ENCODE data around the gene AGAP1.

AGAP1 gene

DNA sequence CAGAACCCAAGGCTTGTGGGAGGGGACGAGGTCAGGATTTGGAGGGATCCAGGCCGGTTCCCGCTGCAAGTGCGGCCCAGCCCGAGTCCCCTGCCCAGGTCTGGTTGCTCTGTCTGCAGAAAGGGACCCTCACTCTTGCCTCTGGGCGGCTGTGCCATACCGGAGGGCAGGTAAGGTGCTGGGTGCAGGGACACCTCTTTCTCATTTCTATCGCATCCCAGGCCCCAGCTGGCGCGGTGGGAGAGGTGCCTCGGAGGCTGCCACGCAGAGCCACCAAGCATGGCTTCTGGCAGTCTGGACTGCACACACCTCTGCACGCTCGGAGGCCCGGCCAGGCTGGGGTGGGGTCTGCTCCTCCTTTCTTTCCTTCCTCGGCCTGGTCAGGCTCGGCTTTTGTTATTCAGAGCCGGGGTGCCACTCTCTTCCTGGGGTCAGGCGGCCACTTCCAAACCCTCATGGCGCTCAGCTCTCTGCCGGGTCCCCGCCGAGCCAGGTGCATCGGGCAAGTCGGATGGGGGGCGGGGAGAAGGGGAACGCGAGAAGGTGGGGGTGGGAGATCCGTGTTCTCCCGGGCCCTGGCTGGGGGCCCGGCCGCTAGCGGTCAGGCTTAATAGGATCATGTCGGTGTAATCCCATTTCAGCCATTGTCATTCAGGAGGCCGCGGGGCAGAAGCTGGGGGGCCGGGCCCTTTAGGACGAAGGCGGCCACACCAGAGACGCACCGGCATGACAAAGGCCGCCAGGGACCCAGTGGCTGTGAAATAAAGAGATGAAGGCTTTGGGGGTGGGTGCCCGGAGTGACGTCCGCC, 665.3 kb downstream of the AGAP1 start:
- DNase-seq, result no peak

DNA sequence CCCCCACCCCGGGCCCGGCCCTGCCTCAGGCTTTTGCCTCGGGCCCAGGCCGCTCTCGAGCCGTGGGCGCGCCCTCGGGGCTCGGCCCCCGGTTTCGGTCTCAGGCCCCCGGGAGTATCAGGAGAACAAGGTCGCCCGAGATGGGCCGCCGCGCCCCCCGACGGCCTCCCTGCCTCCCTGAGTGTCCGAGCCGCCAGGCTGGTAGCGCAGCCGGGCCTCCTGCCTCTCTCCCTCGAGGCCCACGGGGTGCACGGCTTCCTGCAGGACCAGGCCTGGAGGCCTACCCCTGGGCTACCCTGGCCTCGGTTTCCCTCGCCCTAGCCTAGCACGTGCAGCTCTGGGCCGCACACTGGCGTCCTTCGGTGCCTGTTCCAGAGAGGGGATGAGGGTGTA, 665.9 kb downstream of the AGAP1 start:
- DNase-seq, result no peak

DNA sequence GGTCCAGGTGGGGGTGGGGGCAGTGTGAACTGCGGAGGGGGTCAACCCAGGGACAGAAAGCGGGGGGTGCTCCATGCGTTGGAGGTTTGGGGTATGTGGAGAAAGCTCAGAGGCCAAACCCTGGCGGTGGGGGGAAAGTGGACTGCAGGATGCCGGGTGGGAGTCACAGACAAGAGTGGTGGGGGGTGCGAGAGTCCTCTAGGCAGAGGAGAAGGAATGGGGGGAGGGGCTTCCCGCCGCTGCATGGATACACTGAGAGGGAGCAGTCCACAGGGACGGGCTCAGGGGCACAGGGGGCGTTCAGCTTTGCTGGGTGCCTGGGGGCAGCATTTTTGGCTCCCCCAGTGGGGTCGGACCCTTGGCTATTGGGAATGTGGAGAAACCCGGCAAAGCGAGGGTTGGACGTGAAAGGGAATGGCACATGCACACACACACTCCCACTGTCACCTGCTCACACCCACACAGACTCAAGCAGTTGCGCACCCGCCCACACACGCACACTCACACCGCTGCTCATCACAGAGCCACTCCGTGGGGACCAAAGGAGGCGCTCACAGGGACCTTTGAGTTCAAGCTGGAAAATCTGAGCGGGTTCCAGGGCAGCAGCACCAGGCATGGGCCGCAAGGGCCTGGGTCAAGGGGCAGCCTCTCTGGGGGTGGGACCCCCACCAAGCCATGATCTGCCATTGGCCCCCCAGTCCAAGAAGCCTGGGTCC, 666.7 kb downstream of the AGAP1 start:
- DNase-seq, result no peak

DNA sequence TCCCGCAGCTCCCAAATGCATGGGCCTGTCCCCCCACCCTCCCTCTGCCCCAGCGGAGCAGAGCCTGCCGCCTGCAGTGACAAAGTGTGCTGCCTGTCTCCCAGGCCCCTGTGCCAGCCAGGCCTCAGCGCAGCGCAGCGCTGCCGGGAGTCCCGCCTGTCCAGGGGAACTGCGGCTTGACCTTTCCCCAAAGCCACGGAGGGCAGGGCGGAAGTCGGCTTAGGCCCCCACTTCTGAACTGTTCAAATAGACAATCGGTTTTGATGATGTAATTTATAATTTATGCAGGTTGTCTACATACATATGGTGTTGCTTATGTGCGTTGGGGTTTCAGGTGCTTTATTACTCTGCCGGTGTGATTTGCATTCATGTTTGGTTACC, 667.2 kb downstream of the AGAP1 start:
- no peak for DNase-seq

DNA sequence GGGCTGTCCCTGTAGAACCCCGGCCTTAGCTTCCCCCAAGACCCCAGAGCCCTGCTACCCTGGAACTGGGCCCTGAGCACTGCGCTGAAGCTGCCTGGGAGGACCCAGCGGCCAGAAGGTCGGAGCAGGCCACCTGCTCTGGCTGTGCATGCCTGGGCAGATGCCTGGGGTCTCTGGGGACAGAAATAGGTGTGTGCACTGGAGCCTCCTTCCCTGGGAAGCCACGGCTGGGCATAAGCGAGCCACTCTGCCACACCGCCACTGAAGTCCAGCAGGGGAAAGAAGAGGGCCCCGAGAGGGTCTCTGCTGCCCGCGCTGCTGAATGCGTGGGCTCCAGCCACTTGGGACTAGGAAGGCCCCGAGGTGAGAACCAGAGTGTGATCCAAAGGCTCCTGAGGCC, 667.7 kb downstream of the AGAP1 start:
- DNase-seq, result no peak

DNA sequence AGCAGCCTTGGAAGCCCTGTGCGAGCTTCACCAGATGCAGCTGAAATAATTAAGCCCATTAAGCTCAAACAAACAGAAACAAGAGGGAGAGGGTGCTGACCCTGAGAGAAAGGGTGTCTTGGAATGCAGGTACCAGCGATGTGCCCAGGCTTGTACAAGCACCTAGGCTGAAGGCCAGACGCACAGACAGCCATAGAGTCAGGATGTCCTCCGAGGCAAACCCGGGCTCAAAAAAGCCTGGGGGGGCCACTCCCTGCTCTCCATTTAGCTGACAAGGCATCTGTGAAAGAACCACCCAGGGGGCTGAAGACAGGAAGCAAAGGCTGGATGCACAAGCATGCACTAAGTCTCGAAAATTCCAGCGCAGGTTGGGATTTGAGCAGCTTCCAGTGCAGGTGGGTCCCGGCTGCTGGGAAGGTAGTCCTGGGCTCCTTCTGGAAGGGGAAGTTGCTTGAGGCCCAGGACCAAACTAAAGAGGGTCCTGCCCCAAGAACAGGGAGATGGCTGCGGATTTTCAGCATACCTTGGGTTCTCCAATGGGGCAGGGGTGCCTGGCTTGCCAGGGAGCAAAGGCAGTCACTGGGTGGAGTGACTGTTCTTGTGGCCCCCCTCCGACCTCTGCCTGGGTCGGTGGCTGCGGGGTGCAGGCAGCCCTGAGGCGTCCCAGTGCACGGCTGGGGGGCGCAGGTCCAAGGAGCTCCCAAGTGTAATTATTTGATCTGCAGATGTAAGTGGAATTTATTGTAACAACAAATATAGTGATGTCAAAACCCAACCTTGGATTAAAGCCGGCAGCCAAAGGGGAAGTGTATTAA, 668.4 kb downstream of the AGAP1 start:
- no peak for DNase-seq

DNA sequence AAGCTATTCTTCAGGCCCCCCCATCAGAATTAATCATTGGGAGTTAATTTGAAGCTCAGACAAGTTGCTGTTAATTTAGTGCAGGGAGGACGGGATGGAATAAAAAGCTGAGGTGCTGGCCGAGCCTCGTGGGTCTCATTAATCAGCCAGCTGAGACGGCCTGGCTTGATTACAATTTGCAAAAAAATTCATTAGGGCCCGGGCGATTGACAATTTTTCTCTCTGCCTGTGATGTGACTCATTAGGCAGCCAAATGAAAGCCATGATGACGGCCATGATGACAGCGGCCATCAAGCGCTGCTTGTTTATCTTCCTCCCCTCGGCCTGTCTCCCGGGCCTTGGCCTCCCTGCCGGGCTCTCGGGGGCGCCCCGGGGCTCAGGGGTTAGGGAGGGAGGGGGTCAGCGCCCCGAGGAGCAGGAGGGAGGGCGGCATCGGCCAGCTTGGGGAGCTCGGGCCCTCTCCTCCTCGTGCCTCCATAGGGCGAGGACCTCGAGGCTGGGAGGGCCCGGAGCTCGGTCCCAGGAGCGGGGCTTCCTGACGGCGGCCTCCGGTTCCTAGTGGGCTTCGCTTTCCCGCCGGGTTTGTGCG, 669.1 kb downstream of the AGAP1 start:
- DNase-seq, result peak; percentile 26

DNA sequence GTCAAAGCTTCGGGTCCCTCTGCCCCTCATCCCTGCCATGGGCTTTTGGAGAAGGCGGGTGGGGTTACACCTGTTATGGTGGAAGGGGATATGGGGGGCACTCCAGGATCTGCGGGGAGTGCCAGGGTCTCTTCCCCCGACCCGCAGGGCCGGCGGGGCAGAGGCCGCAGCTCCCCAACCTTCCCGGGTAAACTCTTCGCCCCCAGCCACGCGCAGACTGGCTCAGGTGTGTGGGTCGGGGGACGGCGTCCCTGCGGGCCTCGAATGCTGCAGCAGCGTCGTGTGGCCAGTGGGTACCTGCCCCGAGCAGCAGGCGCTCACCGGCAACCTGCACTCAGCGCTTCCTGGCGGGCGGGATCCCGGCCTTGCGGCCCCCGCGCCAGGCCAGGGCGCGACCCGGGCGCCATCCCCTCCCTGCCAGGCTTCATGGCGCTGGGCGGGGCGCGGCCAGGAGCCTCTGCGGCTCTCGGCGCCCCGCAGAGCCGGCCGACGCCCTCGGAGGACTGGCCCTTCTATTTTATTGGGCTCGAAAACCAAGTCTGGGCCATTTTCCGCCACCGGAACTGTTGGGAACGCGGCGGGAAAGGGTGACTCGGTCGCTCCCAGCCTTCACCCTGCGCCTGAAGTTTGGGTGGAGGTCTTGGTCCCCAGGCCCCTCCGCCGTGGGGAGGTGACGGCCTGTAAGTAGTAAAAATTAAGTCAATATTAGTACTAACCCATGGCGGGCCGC, 669.8 kb downstream of the AGAP1 start:
- peak; percentile 49 for DNase-seq

DNA sequence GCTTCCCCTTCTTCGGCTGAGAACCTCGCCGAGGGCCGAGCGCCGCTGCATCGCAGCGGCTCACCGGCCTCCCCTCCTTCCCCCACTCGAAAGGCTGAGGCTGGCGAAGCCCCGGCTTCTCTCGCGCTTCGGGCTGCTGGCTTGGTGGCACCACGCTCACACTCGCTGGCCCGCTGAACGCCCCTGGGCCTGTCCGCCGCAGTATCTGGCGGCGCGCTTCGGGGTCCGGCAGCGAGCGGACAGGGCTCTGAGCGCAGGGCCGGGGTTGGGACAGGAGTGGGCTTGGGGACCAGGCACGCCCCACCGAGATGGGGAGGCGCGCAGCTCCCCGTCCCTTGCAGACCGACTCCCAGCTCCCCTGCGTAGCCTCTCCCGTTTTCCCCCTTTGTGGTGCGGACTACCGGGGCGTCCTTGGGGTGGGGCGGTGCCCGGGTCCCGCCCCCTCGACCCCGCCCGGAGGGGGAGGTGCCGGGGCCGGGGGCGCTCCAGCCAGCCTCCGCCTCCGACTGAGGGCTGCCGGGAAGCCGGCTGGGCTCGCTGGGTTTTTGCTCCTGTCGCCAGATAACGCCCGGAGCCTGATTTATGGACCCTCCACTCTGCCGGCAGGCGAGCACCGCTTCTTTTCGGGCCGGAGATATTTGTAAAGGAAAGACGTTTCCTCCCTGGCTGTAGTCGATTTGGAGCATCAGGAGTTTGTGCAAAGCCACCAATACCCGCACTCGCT, 670.5 kb downstream of the AGAP1 start:
- peak; percentile 63 for DNase-seq

DNA sequence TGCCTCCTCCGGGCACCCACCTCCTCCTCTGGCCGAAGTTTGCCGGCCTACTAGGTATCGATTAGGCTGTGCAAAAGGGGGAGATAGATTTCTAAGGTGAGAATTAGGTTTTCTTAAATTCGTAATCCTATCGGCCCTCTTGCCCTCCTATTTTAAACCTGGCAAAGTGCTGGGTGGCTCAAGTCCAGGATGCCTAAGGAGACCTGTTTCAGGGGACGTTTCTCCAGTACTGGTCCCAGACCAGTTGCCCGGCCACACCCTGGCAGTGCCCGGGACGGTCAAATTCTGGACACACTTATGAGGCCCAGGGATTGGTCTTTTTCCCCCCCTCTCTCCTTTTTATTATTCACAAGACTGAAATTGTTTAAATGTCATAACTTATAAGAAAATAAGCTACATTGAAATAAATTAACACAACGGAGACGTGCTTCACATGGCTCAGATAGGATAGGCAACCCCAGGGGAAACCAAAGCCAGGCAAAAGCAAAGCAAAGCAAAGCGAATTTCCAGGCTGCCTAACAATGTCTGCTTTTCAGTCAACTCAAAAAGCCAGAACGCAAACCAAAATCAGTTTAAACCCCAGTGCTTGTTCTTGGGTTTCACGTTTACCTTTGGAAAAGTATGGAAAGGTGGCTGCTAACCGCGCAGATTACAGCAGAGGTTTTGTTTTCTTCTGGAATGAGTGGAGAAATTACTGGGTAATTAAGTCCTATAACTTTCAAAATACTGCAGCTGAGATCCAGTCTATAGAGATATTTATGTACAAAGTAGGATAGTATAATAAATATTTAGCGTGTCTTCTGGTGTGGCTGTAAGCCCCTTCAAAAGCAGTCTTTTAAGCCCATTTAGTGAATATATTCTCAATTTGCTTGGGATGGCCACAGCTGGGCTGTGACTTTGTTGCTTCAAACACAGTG, 671.3 kb downstream of the AGAP1 start:
- peak; percentile 13 for DNase-seq

DNA sequence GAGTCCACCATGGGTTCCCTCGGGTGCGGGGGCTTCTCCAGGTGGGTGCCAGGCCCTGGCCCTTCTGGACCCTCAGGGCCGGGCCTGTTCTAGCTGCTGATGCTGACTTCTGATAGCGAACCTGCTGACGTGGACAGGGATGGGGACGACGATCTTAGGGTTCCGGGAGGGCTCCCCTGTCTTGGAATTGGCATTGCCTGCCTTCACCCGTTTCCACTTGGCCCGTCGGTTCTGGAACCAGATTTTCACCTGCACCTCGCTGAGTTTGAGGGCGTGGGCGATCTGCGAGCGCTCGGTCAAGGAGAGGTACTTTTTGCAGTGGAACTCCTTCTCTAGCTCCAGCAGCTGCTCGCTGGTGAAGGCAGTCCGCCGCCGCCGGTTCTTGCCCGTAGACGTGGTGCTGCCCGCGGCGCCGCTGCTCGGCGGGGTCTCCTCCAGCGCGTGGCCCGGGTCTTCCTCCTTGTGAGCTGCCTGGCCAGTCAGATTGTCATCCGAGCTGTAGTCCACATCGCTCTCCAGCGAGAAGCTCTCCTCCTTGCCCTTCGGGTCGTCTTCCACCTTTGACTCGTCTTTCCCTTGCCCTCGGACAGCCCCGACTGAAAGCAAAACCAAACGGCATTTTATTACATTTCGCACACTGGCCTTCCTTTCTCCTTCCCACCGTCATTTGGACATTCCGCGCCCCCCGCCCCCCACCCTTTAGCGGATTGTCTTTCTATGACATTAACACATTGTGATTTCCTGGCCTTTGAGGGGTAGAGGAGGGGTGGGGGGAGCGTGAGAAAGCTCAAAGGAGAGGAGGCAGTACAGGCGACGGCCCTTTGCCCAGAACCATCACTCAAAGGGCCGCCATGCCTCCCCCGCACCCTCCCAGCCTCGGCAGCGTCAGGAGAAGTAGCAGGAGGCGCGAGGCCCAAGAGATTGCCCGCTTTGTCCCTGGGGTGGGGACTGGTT, 672.3 kb downstream of the AGAP1 start:
- DNase-seq, result peak; percentile 40

DNA sequence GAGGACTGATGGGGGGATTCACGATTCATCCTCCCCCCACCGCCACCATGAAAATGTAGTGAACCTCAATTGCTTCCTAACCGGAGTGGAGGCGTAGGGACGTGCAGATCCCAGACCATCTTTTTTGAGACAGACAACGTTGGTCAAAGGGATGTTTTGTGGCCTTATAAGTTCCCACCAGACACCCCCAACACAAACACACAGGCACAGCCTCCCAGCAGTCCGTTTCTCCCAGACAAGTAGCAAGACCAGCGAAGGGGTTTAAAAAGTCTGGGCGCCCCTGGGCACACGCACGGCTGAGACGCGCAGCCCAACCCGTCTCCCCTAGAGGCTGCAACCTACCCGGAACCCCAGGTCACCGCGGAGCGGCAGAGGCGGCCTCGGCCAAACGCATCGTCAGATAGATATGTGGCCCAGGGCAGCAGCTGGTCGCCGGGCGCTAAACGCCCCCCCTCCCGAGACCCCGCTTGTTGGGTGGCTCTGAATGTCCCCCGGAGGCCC, 673.0 kb downstream of the AGAP1 start:
- peak; percentile 36 for DNase-seq

DNA sequence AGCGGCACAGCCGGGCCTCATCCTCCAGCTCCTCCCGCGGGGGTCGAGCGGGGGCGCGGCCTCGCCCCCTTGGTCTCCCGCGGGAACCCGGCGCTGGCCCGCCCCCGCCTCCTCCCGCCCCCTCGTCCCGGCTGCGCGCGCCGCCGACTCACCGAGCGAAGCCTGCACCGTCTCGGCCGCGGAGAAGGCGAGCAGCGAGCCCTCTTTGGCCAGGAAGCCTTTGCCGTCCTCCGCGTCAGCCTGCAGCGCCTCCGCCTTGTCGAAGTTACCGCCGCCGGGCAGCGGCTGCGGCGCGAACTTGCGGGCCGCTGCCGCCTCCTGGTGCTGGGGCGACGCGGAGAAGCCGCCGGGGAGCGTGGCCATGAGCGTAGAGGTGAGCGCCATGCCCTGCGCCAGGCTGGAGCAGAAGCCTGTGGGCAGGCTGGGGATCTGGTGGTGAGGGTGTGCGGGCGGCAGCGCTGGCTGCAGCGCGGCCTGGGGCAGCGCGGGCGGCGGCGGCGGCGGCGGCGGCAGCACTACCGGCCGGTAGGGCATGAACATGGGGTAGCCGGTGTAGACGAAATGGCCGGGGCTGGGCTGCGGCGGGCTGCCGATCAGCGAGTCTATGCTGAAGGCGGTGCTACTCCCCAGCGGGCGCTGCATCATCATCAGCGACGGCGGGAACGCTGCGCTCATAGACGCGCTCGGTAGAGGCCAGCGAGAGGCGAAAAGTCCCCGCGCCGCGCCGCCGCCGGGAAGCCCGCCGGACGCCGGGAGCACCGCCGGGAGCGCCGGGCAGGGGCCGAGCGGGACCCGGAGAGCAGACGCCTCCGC, 673.7 kb downstream of the AGAP1 start:
- peak; percentile 70 for DNase-seq

DNA sequence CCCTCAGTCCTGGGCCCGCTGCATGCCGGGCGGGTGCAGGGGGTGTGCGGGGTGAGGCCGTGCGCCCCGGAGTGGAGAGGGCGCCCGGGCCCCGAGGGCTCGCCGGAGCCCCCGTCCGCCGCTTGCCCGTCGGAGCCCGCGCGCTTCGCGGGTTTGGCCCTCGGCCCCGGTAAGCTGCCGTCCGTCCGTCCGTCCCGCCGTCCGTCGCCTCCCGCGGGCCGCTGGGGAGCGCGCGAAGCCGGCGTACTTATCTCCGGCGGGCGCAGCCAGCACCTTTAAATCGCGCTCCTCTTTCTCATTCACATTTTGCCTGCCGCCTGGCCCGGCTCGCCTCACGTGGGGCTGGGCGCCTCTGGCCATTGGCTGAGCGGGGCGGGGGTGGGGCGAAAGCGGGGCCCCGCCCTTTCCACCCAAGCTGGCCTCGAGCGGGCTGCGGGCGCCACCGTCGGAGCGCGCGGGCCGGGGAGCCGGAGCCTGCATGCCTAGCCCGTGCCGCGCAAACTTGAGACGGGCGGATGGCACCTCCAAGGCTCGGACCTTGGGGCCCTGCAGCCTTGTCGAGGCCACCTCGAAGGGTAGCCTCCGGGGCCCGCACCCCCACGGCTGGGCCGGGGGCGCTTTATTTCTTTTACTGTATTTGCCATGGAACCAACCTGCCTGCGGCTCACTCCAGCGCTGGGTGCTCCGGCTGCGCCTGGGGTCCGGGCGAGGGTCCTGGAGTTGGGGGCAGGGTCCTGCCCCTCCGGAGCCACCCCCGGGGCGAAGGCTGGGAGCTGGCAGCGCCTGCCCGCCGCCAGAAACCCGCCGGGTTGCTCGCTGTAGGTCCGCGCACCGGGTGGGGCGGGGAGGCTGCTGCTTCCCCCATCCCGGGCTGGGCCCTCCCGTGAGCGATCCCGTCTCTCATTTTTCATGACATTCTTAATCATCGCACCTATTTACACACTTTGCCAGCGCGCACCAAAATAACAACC, 674.6 kb downstream of the AGAP1 start, which contains the start of gene GBX2:
TSS of gene GBX2 (minus strand) at position 277 of the 971 bp plus-strand sequence. CDS start 415 bp downstream, outside the sequence.
- peak; percentile 79 for DNase-seq

DNA sequence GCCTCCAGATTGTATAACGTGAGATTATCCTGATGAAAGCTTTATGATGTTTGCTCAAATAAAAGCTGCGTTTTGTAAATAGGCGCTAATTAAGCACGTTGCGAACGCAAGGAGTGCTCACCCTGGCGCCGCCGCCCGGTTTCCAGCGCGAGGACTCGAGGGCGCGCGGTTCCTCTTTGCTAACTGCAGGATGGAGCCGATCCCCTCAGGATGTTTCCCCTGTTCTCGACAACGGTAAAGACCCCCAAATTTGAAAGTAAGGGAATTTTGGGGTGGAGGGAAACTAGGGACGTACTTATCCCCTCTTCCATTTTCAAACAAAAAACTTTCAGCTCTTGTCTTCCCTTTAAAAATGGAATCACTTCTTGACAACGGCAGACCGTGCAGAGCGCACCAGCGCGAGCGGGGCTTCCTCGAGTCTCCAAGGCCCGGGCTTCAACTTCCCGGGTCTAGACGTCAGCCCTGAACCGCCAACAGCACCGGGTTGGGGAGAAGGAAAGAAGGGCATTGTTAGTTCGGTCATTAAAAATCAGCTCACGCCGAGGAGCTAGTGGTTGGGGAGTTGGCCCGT, 675.4 kb downstream of the AGAP1 start:
- peak; percentile 20 for DNase-seq

All from DMS53 (cell line).